Body of pancreas (tissue), 4 donors: ENCODE results near the gene PARG. TPM values are rescaled to one million over a fixed set of nuclear protein-coding genes. Genes with fewer than 3 reads are reported as not detected.
"Not testable (repeated sequence)": the region's sequence is repeated elsewhere in the genome, so short reads cannot be mapped to it uniquely, and the experiment has no call there.

Experiments
- ATAC-seq: fragments of 150-250 bp; one replicate; pipeline ENCODE4 v1.9.1; 2016
- DNase-seq, 4 donors: peaks; one replicate each; pipeline ENCODE4 v3.0.0-alpha.2; 2019
- H3K27ac ChIP-seq, 4 donors: fragments of 200-600 bp; sonication (generic); 1 replicate in 3 of 4; 2 replicates in 1 of 4; pipeline versions ENCODE4 v1.5.1 to v1.6.1; 2016 to 2019; ENCODE audit warnings: mild to moderate bottlenecking in 1 of 4, mixed read lengths in 1 of 4, moderate library complexity in 1 of 4
- H3K27me3 ChIP-seq, 2 donors: fragments of 200-600 bp; sonication (generic); one replicate each; pipeline ENCODE4 v1.6.0; 2016; ENCODE audit warnings: mild to moderate bottlenecking in 1 of 2
- H3K36me3 ChIP-seq, 2 donors: fragments of 200-600 bp; sonication (generic); replicated peaks in 1 of 2; 2 replicates each; pipeline ENCODE4 v1.5.1; 2016; ENCODE audit warnings: low read depth in 2 of 2; ENCODE audit not compliant: insufficient read depth in 1 of 2
- H3K4me1 ChIP-seq: fragments of 200-600 bp; sonication (generic); one replicate; pipeline ENCODE4 v1.6.0; 2016
- H3K4me3 ChIP-seq, 2 donors: fragments of 200-600 bp; sonication (generic); 1 replicate in 1 of 2; 2 replicates in 1 of 2; pipeline ENCODE4 v1.5.1; 2016 to 2019
- H3K9me3 ChIP-seq, 3 donors: fragments of 200-600 bp; sonication (generic); 1 replicate in 2 of 3; 2 replicates in 1 of 3; pipeline ENCODE4 v1.5.1; 2016
- WGBS, 2 donors: methylation state at CpG; one replicate each; pipeline ENCODE4 v1.1.5; 2017; 5-methylcytosine and 5-hydroxymethylcytosine counted together
- intact Hi-C: fragments of 100-400 bp; cut with DNase I; formaldehyde crosslinking; loops from one replicate; pipeline ENCODE4 v1.15.1; 2023
- total RNA-seq, 2 donors: library from RNA; depleted of rRNA; stranded (reverse); fragments of >200 nt; gene quantifications; one replicate each; pipeline ENCODE4 v1.1.0, GENCODE V29; 2016

PARG gene
- total RNA-seq, 2 donors from 2014 or later = 13.2 to 28.7 TPM

- H3K9me3 ChIP-seq, H3K27ac ChIP-seq, H3K36me3 ChIP-seq, H3K4me3 ChIP-seq, H3K27me3 ChIP-seq, intact Hi-C loops, H3K4me1 ChIP-seq, ATAC-seq, DNase-seq: not testable (repeated sequence)
- WGBS, 2 donors = 67 to 71% methylated on average over 1 of the region's 2 CpGs
Measured at GRCh38 chr10:49948142-49948541, 6.3 kb upstream of the PARG start.

- H3K36me3 ChIP-seq, intact Hi-C loops, H3K4me3 ChIP-seq, H3K27me3 ChIP-seq, H3K9me3 ChIP-seq, ATAC-seq, H3K27ac ChIP-seq, DNase-seq: not testable (repeated sequence)
- H3K4me1 ChIP-seq = peaks cover 20% of the 10 kb centered on the region
- WGBS, 2 donors = 79 to 90% methylated on average over 2 of the region's 2 CpGs
Measured at GRCh38 chr10:49943607-49944006, 1.8 kb upstream of the PARG start.

- ATAC-seq, H3K36me3 ChIP-seq, DNase-seq, H3K27me3 ChIP-seq, H3K9me3 ChIP-seq, intact Hi-C loops: not testable (repeated sequence)
- Histone ChIP-seq H3K27ac (peak overlapping the region; percentile 32 to 74 (median 58)), H3K4me1 (peaks cover 20% of the 10 kb centered on the region), H3K4me3 (peak overlapping the region; percentile 84 to 98)
- WGBS, 2 donors = 0 to 1% methylated on average over 12 of the region's 12 CpGs
Measured at GRCh38 chr10:49942339-49942705, 495 bp upstream of the PARG start.

GRCh38 chr10:49931959-49932728 lies 9.7 kb downstream of the PARG start:
- H3K4me3 ChIP-seq, DNase-seq, H3K27me3 ChIP-seq, intact Hi-C loops, H3K36me3 ChIP-seq, ATAC-seq, H3K9me3 ChIP-seq, H3K27ac ChIP-seq, H3K4me1 ChIP-seq: not testable (repeated sequence)
- WGBS, 2 donors = 80 to 82% methylated on average over 7 of the region's 7 CpGs

- DNase-seq, H3K27ac ChIP-seq, H3K4me1 ChIP-seq, H3K36me3 ChIP-seq, ATAC-seq, intact Hi-C loops, H3K9me3 ChIP-seq, H3K27me3 ChIP-seq, H3K4me3 ChIP-seq: not testable (repeated sequence)
- WGBS, 2 donors = 92 to 95% methylated on average over 5 of the region's 5 CpGs
Measured at GRCh38 chr10:49931276-49931675, 10.6 kb downstream of the PARG start.

- H3K36me3 ChIP-seq, H3K9me3 ChIP-seq, H3K4me3 ChIP-seq, H3K27me3 ChIP-seq, ATAC-seq, intact Hi-C loops, H3K4me1 ChIP-seq, DNase-seq, H3K27ac ChIP-seq: not testable (repeated sequence)
- 94 to 98% methylated on average over 2 to 4 of the region's 4 CpGs for WGBS, 2 donors
Measured at GRCh38 chr10:49923572-49923971, 18.3 kb downstream of the PARG start.

- H3K27me3 ChIP-seq, H3K36me3 ChIP-seq, H3K4me1 ChIP-seq, ATAC-seq, H3K27ac ChIP-seq, H3K4me3 ChIP-seq, H3K9me3 ChIP-seq, intact Hi-C loops, DNase-seq: not testable (repeated sequence)
- 73 to 78% methylated on average over 4 of the region's 4 CpGs for WGBS, 2 donors
Measured at GRCh38 chr10:49922041-49922440, 19.8 kb downstream of the PARG start.

GRCh38 chr10:49917927-49918326 lies 23.9 kb downstream of the PARG start:
- H3K36me3 ChIP-seq, DNase-seq, H3K9me3 ChIP-seq, H3K4me1 ChIP-seq, H3K27me3 ChIP-seq, H3K27ac ChIP-seq, ATAC-seq, H3K4me3 ChIP-seq, intact Hi-C loops: not testable (repeated sequence)

- intact Hi-C loops, H3K27me3 ChIP-seq, H3K4me3 ChIP-seq, H3K4me1 ChIP-seq, ATAC-seq, H3K36me3 ChIP-seq, H3K27ac ChIP-seq, DNase-seq, H3K9me3 ChIP-seq: not testable (repeated sequence)
Measured at GRCh38 chr10:49916451-49916850, 25.4 kb downstream of the PARG start.

GRCh38 chr10:49910295-49910694 lies 31.5 kb downstream of the PARG start:
- no CpG with 5 or more reads among the region's 1 CpG for WGBS, 2 donors
- H3K4me3 ChIP-seq, intact Hi-C loops: not testable (repeated sequence)

GRCh38 chr10:49908290-49909080 lies 33.3 kb downstream of the PARG start:
- H3K36me3 ChIP-seq, H3K4me3 ChIP-seq, intact Hi-C loops, H3K4me1 ChIP-seq, H3K9me3 ChIP-seq, ATAC-seq, H3K27me3 ChIP-seq, DNase-seq, H3K27ac ChIP-seq: not testable (repeated sequence)
- 48 to 59% methylated on average over 4 of the region's 4 CpGs for WGBS, 2 donors

More at GRCh38 chr10:49910295-49910694, 31.5 kb downstream of the PARG start:
- ATAC-seq, H3K9me3 ChIP-seq, DNase-seq, H3K4me1 ChIP-seq, H3K27ac ChIP-seq, H3K36me3 ChIP-seq, H3K27me3 ChIP-seq: not testable (repeated sequence)

GRCh38 chr10:49903829-49904228 lies 38.0 kb downstream of the PARG start:
- H3K4me3 ChIP-seq, H3K36me3 ChIP-seq, intact Hi-C loops, H3K27me3 ChIP-seq, H3K27ac ChIP-seq, H3K4me1 ChIP-seq, DNase-seq, H3K9me3 ChIP-seq, ATAC-seq: not testable (repeated sequence)
- 80 to 87% methylated on average over 3 of the region's 3 CpGs for WGBS, 2 donors
